ENCODE data around the gene ZNF521. TPM values are rescaled to one million over a fixed set of nuclear protein-coding genes. Genes with fewer than 3 reads are reported as not detected.

The ZNF521 gene
- total and polyA plus RNA-seq, 8 donors = 16.6 to 60.6 (median 47.3) TPM

- H3K4me1 ChIP-seq = no peaks in the 10 kb centered on the region
- H3K4me3 ChIP-seq = no peak overlapping the region
- no peaks in the 10 kb centered on the region for H3K27me3 ChIP-seq
- ATAC-seq = no peak
- no peak for TF ChIP-seq CTCF (IDR thresholded peaks at IDR 0.05)
- peaks cover 0 to 7% of the 10 kb centered on the region in 2 donors for H3K9me3 ChIP-seq
- no peaks in the 10 kb centered on the region for H3K36me3 ChIP-seq
- peak in 2 of 4 donors; percentile 11 to 18 for DNase-seq
- intact Hi-C loops (cut with DNase I) = no loop called here
- no peak overlapping the region for H3K27ac ChIP-seq
Measured at GRCh38 chr18:25019931-25020330, 332.0 kb downstream of the ZNF521 start.

DNA sequence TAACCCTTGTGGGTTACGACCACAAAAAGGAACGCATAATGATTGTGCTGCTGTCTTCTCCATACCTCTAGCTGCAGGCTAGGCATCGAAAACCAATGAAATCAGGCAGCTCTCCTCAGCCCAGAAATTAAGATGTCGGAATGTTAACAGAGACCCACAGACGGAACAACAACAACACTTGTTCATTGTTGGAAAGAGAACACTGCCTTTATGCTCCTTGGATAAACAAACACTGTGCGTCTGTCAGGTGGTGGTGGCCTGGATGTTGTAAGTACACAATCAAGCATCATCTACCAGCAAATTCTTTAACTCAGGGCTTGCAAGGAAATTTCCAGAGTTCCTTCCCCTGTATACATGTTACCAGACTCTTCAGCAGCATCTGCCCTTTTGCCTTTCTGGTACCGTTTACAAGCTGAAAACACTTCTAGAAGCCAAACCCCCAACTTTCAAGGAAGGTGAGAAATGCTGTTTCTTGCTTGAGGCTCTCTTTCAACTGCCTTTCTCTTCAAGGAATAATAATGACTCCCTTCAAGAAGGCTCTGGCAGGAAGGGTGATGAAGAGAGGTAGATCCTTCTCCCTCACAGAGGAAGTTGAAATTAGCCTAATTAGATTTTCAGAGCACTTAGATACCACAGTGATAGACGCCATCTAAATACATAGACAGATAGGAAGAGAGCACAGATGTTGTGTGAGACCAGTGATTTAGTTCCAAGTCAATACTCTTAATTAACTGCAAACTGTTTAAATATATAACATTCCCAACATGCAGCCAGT is 332.7 kb downstream of the ZNF521 start:
- Histone ChIP-seq H3K4me1 (no peaks in the 10 kb centered on the region), H3K9me3 (peaks cover 0 to 7% of the 10 kb centered on the region in 2 donors), H3K27me3 (no peaks in the 10 kb centered on the region), H3K27ac (no peak overlapping the region), H3K36me3 (no peaks in the 10 kb centered on the region), H3K4me3 (no peak overlapping the region)
- no peak for TF ChIP-seq CTCF (IDR thresholded peaks at IDR 0.05)
- ATAC-seq (no peak), DNase-seq (no peak)
- intact Hi-C loops (cut with DNase I) = no loop called here

GRCh38 chr18:25016666-25017065 is 335.3 kb downstream of the ZNF521 start:
- ATAC-seq (no peak), DNase-seq (peak in 1 of 4 donors; percentile 57)
- no peaks in the 10 kb centered on the region for H3K27me3 ChIP-seq
- intact Hi-C loops (cut with DNase I) = no loop called here
- no peaks in the 10 kb centered on the region for H3K4me1 ChIP-seq
- no peaks in the 10 kb centered on the region for H3K36me3 ChIP-seq
- no peak overlapping the region for H3K4me3 ChIP-seq
- peaks cover 0 to 2% of the 10 kb centered on the region in 2 donors for H3K9me3 ChIP-seq
- no peak for TF ChIP-seq CTCF (IDR thresholded peaks at IDR 0.05)
- H3K27ac ChIP-seq = no peak overlapping the region

- no peaks in the 10 kb centered on the region for H3K4me1 ChIP-seq
- intact Hi-C loops (cut with DNase I) = no loop called here
- DNase-seq (peak in 1 of 4 donors; percentile 52), ATAC-seq (no peak)
- H3K36me3 ChIP-seq = no peaks in the 10 kb centered on the region
- H3K27me3 ChIP-seq = no peaks in the 10 kb centered on the region
- H3K4me3 ChIP-seq = no peak overlapping the region
- no peak for TF ChIP-seq CTCF (IDR thresholded peaks at IDR 0.05)
- H3K27ac ChIP-seq = no peak overlapping the region
- H3K9me3 ChIP-seq = no peaks in the 10 kb centered on the region
Measured at GRCh38 chr18:25016181-25016580, 335.8 kb downstream of the ZNF521 start.

Measured in left lung (tissue), 10 donors.